22Rv1 (cell line): Measurements from ENCODE around the gene CRHR1.

Experiments used
- H3K27ac ChIP-seq: fragments of 450-650 bp; 2 replicates; pipeline ENCODE4 v1.5.1; 2017
- CTCF ChIP-seq: fragments of 450-650 bp; IDR thresholded peaks from 2 replicates; pipeline ENCODE4 v1.5.1; 2017; ENCODE audit warnings: mild to moderate bottlenecking
- ZFX ChIP-seq: fragments of 450-650 bp; IDR thresholded peaks from 2 replicates; pipeline ENCODE4 v1.6.1; 2017; ENCODE audit warnings: antibody characterized with exemption, borderline replicate concordance

CRHR1 gene

GRCh38 chr17:45824475-45824874, 40.4 kb downstream of the CRHR1 start:
- H3K27ac ChIP-seq: no peak overlapping the region
- TF ChIP-seq CTCF: no peak
- no peak for TF ChIP-seq ZFX

GRCh38 chr17:45824901-45825492, 40.9 kb downstream of the CRHR1 start:
- no peak overlapping the region for H3K27ac ChIP-seq
- TF ChIP-seq ZFX: no peak
- TF ChIP-seq CTCF: no peak

- no peak overlapping the region for H3K27ac ChIP-seq
- no peak for TF ChIP-seq CTCF
- TF ChIP-seq ZFX: no peak
Observed at GRCh38 chr17:45825792-45826191, 41.7 kb downstream of the CRHR1 start.

- TF ChIP-seq CTCF (no peak), ZFX (no peak)
- H3K27ac ChIP-seq: no peak overlapping the region
Observed at GRCh38 chr17:45826919-45827588, 42.9 kb downstream of the CRHR1 start.

GRCh38 chr17:45828171-45828570, 44.1 kb downstream of the CRHR1 start:
- no peak overlapping the region for H3K27ac ChIP-seq
- TF ChIP-seq CTCF (no peak), ZFX (no peak)

- TF ChIP-seq CTCF (no peak), ZFX (no peak)
- H3K27ac ChIP-seq: no peak overlapping the region
Observed at GRCh38 chr17:45828582-45829133, 44.5 kb downstream of the CRHR1 start.

GRCh38 chr17:45833920-45834319, 49.8 kb downstream of the CRHR1 start:
- TF ChIP-seq CTCF: no peak
- TF ChIP-seq ZFX: no peak
- H3K27ac ChIP-seq: no peak overlapping the region
